MCF 10A (cell line): ENCODE results near the gene IL1R2. TPM values are rescaled to one million over a fixed set of nuclear protein-coding genes. Genes with fewer than 3 reads are reported as not detected.

Source experiments
- BruUV-seq: library from RNA; stranded (reverse); fragments of 400-500 nt; replicated peaks from 2 replicates; lab custom pipeline; 2021; lab: Mats Ljungman, UMichigan
- CTCF ChIA-PET: fragments of 300-600 bp; sonication (Branson Sonifier 250); formaldehyde crosslinking; extraction: SDS; loops from one replicate; lab custom pipeline; 2021; ENCODE audit warnings: antibody characterized with exemption, inconsistent platforms; lab: Yijun Ruan, JAX
- POLR2A ChIA-PET: fragments of 300-600, 350-650 bp; sonication (Branson Sonifier 250); formaldehyde crosslinking; extraction: SDS; loops from one replicate; lab custom pipeline; 2020; ENCODE audit warnings: antibody characterized with exemption, inconsistent platforms; lab: Yijun Ruan, JAX
- DNase-seq: peaks from one replicate; pipeline ENCODE4 v3.0.0-alpha.2; 2018; ENCODE audit not compliant: unreplicated experiment
- H3K27ac Mint-ChIP-seq: one replicate; pipeline ENCODE4 v1.8.0; 2022; ENCODE audit warnings: mild to moderate bottlenecking, low read depth, mixed read lengths; ENCODE audit not compliant: unreplicated experiment
- H3K27me3 Mint-ChIP-seq: one replicate; pipeline ENCODE4 v1.8.0; 2022; ENCODE audit warnings: mixed read lengths; ENCODE audit not compliant: insufficient read depth, unreplicated experiment
- H3K36me3 Mint-ChIP-seq: one replicate; pipeline ENCODE4 v1.8.0; 2022; ENCODE audit warnings: mild to moderate bottlenecking, moderate library complexity, mixed read lengths; ENCODE audit not compliant: insufficient read depth, unreplicated experiment
- H3K4me1 Mint-ChIP-seq: one replicate; pipeline ENCODE4 v1.8.0; 2022; ENCODE audit warnings: mixed read lengths; ENCODE audit not compliant: insufficient read depth, unreplicated experiment
- H3K4me3 Mint-ChIP-seq: one replicate; pipeline ENCODE4 v1.8.0; 2022; ENCODE audit warnings: mild to moderate bottlenecking, moderate library complexity, mixed read lengths; ENCODE audit not compliant: unreplicated experiment
- H3K9me3 Mint-ChIP-seq: one replicate; pipeline ENCODE4 v1.8.0; 2022; ENCODE audit warnings: mixed read lengths; ENCODE audit not compliant: unreplicated experiment
- CTCF ChIP-seq: fragments of 200-600 bp; IDR thresholded peaks from one replicate; pipeline ENCODE4 v1.8.0; 2022; ENCODE audit warnings: antibody characterized with exemption, mild to moderate bottlenecking; ENCODE audit not compliant: unreplicated experiment
- intact Hi-C: fragments of 100-400 bp; cut with micrococcal nuclease; formaldehyde crosslinking; loops from 2 replicates; pipeline ENCODE4 v1.14.1; 2022
- total RNA-seq: library from RNA; stranded (reverse); gene quantifications from 2 replicates; pipeline ENCODE4 v1.2.3, GENCODE V29; 2022

IL1R2 gene
- total RNA-seq, 1 experiment from 2014 or later = not detected

GRCh38 chr2:102044235-102044896, 52.6 kb downstream of the IL1R2 start:
- H3K36me3 Mint-ChIP-seq = no peaks in the 10 kb centered on the region
- no peaks in the 10 kb centered on the region for H3K27me3 Mint-ChIP-seq
- H3K4me1 Mint-ChIP-seq = peaks cover 28% of the 10 kb centered on the region
- intact Hi-C loops = no loop called here
- no peak overlapping the region for H3K4me3 Mint-ChIP-seq
- ChIA-PET CTCF (interaction anchor here (0.7 to 1.8 kb wide), 2 partner anchors 10 to 24 kb away, joined by 3 to 4 read pairs; no protein-coding TSS in a partner anchor), POLR2A (no interaction called here)
- TF ChIP-seq CTCF = no peak
- H3K27ac Mint-ChIP-seq = no peak overlapping the region
- no peak for DNase-seq
- peaks cover 7% of the 10 kb centered on the region for H3K9me3 Mint-ChIP-seq
- BruUV-seq = no TSS peak

- Mint-ChIP-seq H3K27ac (no peak overlapping the region), H3K36me3 (no peaks in the 10 kb centered on the region), H3K9me3 (peaks cover 4% of the 10 kb centered on the region), H3K4me3 (no peak overlapping the region), H3K27me3 (no peaks in the 10 kb centered on the region), H3K4me1 (peaks cover 33% of the 10 kb centered on the region)
- ChIA-PET POLR2A (interaction anchor here (0.6 kb wide), 1 partner anchor 248 kb away, joined by 3 read pairs; no protein-coding TSS in a partner anchor), CTCF (interaction anchor here (1.8 kb wide), 1 partner anchor 25 kb away, joined by 4 read pairs; no protein-coding TSS in a partner anchor)
- BruUV-seq = no TSS peak
- intact Hi-C loops = no loop called here
- TF ChIP-seq CTCF = no peak
- DNase-seq = no peak
Observed at GRCh38 chr2:102044967-102045489, 53.3 kb downstream of the IL1R2 start.

DNA sequence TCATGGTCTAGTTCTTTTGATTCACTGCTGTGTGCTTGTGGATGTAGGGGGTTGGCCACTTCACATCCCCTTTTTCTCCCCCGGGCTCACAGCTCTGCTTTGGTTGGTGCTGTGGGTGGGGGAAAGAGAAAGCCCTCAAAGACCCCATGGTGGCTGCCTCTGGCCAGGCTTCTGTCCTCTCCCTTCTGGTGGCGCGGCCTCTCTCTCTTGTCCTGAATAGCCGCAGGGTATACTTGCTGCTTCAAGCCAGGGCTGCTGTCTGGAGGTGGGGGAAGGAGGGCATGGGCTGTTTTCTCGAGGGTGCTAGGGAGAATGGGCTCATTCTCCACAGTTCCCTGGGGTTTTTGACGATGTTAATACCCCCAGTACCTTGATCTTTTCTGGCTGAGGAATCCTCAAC, 53.9 kb downstream of the IL1R2 start:
- ChIA-PET CTCF (interaction anchor here (0.7 to 1.8 kb wide), 3 partner anchors 25 to 170 kb away, joined by 3 to 4 read pairs (median 3); no protein-coding TSS in a partner anchor), POLR2A (interaction anchor here (0.8 kb wide), 1 partner anchor 18 kb away, joined by 3 read pairs; no protein-coding TSS in a partner anchor)
- no peaks in the 10 kb centered on the region for H3K9me3 Mint-ChIP-seq
- no peak overlapping the region for H3K4me3 Mint-ChIP-seq
- BruUV-seq = no TSS peak
- intact Hi-C loops = no loop called here
- no peak for TF ChIP-seq CTCF
- no peak overlapping the region for H3K27ac Mint-ChIP-seq
- no peaks in the 10 kb centered on the region for H3K27me3 Mint-ChIP-seq
- H3K4me1 Mint-ChIP-seq = peaks cover 32% of the 10 kb centered on the region
- no peaks in the 10 kb centered on the region for H3K36me3 Mint-ChIP-seq
- DNase-seq = no peak

DNA sequence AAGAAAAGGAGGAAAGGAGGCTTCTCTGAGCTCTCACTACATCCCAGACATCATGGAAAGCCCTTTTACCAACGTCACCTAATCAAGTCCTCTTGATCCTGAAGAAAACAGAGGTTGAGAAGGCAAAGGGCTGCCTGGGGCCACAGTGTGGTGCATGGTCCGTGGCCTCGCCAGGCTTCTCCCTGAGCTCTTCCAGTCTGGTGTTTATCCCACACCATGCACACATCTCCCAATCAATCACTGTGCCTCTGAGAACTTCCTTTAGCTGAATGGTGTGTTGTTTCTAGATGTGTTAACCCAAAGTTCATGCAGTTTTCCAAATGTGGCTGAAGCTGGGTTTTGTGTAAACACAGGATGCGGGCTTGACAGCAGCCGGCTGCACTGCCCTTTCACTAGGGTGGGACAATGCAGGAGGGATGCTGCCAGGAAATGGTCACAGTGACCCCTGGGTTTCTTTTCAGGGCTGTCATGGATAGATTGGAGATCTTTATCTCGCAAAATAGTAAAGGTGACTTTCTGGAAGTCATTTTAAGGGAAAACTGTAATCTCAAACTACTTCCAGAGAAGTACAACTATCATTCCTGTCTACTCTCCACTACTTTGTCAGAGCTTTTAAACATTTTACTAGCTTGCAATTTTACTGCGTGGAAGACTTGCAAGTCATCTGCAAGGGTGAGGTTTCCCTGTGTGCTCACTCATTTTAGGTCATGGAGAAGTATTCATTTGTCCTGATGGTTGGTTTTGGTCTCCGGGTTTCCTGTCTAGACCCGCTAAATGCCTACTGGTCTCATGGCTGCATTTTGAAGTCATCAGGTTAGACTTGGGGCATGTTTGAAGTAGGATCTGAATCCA, 54.6 kb downstream of the IL1R2 start:
- no peaks in the 10 kb centered on the region for H3K27me3 Mint-ChIP-seq
- H3K4me3 Mint-ChIP-seq = no peak overlapping the region
- intact Hi-C loops = no loop called here
- TF ChIP-seq CTCF = no peak
- H3K27ac Mint-ChIP-seq = no peak overlapping the region
- ChIA-PET CTCF (interaction anchor here (0.7 to 1.0 kb wide), 3 partner anchors 25 to 169 kb away, joined by 3 read pairs; no protein-coding TSS in a partner anchor), POLR2A (interaction anchor here (0.8 kb wide), 1 partner anchor 19 kb away, joined by 3 read pairs; no protein-coding TSS in a partner anchor)
- peaks cover 32% of the 10 kb centered on the region for H3K4me1 Mint-ChIP-seq
- DNase-seq = no peak
- no peaks in the 10 kb centered on the region for H3K36me3 Mint-ChIP-seq
- BruUV-seq = no TSS peak
- no peaks in the 10 kb centered on the region for H3K9me3 Mint-ChIP-seq
